GM21528 (cell line): ENCODE measurements around the gene ABHD1.
"Not testable (repeated sequence)": the region's sequence is repeated elsewhere in the genome, so short reads cannot be mapped to it uniquely, and the experiment has no call there.

Source experiments
- ATAC-seq: cut with Tn5 transposase; IDR thresholded peaks from one replicate; pipeline ENCODE4 v1.9.1; 2021; ENCODE audit warnings: mild to moderate bottlenecking, moderate library complexity; ENCODE audit not compliant: unreplicated experiment, low FRiP score

The ABHD1 gene

GRCh38 chr2:27162151-27163121 lies 38.8 kb downstream of the ABHD1 start:
- ATAC-seq: no peak

GRCh38 chr2:27164960-27165763 lies 41.5 kb downstream of the ABHD1 start:
- ATAC-seq: no peak

GRCh38 chr2:27170581-27171337 lies 47.1 kb downstream of the ABHD1 start:
- ATAC-seq: no peak

DNA sequence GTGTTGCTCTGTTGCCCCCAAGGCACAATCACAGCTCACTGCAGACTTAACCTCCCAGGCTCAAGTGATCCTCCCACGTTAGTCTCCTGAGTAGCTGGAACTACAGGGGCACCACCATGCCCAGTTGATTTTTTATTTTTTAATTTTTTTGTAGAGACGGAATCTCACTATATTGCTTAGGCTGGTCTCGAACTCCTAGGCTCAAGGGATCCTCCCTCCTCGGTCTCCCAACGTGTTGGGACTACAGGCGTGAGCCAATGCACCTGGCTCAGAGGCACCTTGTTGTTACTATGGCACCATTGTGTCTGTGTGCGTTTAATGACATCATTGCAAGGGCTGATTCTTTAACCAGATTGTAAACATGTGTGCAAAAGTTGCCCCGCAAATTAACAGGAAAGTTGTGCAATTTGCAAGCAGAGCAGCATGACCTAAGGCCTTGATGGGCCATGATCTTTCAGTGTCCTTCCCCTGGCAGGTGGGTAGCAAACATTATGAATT lies 47.8 kb downstream of the ABHD1 start:
- ATAC-seq: no peak

DNA sequence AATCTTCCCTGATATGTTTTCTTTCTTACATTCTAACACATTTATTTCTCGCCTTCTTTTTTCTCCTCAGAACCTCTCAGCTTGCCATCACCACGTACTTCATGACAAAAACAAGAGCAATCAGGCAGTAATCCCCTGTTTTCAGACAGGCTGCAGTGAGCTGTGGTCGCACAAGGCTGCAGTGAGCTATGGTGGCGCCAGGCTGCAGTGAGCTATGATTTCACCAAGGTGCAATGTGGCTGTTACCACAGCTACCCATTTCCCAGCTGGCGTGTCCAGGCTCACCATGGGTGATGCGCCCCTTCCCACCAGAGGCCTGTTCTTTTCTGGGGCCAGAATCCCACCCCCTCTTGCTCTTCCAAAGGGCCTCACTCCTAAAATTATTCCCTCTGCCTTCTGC lies 51.0 kb downstream of the ABHD1 start:
- ATAC-seq: no peak

GRCh38 chr2:27175330-27175729 lies 51.7 kb downstream of the ABHD1 start:
- no peak for ATAC-seq

DNA sequence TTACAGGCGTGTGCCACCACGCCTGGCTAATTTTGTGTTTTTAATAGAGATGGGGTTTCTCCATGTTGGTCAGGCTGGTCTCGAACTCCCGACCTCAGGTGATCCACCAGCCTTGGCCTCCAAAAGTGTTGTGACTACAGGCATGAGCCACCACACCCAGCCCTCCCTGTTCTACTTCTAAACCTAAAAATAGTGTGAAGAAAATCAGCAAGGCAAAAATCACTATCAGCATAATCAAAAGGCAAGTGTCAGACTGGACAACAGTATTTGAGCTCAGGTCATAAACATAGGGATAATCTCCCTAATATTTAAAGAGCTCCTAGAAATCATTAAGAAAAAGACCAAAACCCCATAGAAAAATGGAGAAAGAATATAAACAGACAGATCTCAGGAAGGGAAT lies 52.2 kb downstream of the ABHD1 start:
- ATAC-seq: not testable (repeated sequence)

- no peak for ATAC-seq
These were observed 54.1 kb downstream of the ABHD1 start for GRCh38 chr2:27177441-27178351.

DNA sequence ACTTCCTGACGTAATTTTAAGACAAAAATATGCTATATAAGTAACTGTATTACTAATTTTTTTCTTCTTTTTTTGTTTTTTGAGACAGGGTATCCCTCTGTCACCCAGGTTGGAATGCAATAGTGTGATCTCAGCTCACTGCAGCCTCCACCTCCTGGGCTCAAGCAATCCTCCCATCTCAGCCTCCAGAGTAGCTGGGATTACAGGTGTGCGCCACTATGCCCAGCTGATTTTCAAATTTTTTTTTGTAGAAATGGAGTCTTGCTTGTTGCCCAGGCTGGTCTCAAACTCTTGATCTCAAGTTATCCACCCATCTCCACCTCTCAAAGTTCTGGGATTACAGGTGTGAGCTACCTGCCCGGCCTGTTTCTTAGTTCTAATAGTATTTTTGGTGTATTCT lies 54.9 kb downstream of the ABHD1 start:
- no peak for ATAC-seq

DNA sequence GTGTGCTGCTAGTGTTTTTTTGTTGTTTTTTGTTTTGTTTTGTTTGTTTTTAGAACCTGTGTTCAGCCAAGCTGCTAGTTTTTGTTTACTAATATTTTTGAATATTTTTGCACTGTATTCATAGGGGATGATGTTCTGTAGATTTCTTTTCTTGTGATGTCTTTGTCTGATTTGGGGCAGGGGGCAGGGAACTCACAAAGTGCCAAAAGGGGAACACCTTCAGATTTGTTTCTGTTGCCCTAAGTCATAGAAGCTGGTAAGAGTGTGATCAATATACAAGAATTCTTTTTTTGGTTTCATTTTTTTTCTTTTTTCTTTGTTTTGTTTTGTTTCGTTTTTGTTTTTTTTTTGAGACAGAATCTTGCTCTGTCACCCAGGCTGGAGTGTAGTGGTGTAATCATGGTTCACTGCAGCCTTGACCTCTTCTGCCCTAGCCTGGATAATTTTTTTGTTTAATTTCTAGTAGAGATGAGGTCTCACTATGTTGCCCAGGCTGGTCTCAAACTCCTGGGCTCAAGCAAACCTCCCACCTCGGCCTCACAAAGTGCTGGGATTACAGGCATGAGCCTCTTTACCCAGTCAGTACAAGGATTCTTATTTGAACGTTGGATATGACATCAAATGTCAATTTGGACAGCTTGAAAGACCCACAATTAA lies 55.9 kb downstream of the ABHD1 start:
- no peak for ATAC-seq
